HEK293T (cell line): ENCODE measurements around the gene NUP62CL.
"Not testable (repeated sequence)": the region's sequence is repeated elsewhere in the genome, so short reads cannot be mapped to it uniquely, and the experiment has no call there.

ENCODE experiments used
- BHLHE40 ChIP-seq: fragments of 450-650 bp; IDR thresholded peaks from 2 replicates; pipeline ENCODE4 v1.6.1; 2016; ENCODE audit warnings: mild to moderate bottlenecking, moderate library complexity, borderline replicate concordance
- FOXK2 ChIP-seq: fragments of 450-650 bp; IDR thresholded peaks from 2 replicates; pipeline ENCODE4 v1.6.1; 2016; ENCODE audit warnings: mild to moderate bottlenecking
- FOXM1 ChIP-seq: fragments of 450-650 bp; IDR thresholded peaks from 2 replicates; pipeline ENCODE4 v1.6.1; 2017; ENCODE audit warnings: mild to moderate bottlenecking, borderline replicate concordance
- L3MBTL2 ChIP-seq: fragments of 450-650 bp; conservative IDR thresholded peaks from 2 replicates; pipeline ENCODE4 v1.6.1; 2016; ENCODE audit warnings: mild to moderate bottlenecking
- SP1 ChIP-seq: fragments of 450-650 bp; IDR thresholded peaks from 2 replicates; pipeline ENCODE4 v1.6.1; 2017
- ZNF384 ChIP-seq: fragments of 450-650 bp; IDR thresholded peaks from 2 replicates; pipeline ENCODE4 v1.6.1; 2016

GRCh38 chrX:107198074-107198473 is 8.2 kb downstream of the NUP62CL start:
- not testable (repeated sequence) for TF ChIP-seq SP1, FOXK2, L3MBTL2, FOXM1, ZNF384, BHLHE40
